Measurements from ENCODE around the gene CNTN1.

- TF ChIP-seq POLR2A (IDR thresholded peaks at IDR 0.05; ENCODE audit: low read depth) (no peak), POLR2AphosphoS5 (IDR thresholded peaks at IDR 0.05) (no peak)
- TF ChIP-seq, protein P1, sequence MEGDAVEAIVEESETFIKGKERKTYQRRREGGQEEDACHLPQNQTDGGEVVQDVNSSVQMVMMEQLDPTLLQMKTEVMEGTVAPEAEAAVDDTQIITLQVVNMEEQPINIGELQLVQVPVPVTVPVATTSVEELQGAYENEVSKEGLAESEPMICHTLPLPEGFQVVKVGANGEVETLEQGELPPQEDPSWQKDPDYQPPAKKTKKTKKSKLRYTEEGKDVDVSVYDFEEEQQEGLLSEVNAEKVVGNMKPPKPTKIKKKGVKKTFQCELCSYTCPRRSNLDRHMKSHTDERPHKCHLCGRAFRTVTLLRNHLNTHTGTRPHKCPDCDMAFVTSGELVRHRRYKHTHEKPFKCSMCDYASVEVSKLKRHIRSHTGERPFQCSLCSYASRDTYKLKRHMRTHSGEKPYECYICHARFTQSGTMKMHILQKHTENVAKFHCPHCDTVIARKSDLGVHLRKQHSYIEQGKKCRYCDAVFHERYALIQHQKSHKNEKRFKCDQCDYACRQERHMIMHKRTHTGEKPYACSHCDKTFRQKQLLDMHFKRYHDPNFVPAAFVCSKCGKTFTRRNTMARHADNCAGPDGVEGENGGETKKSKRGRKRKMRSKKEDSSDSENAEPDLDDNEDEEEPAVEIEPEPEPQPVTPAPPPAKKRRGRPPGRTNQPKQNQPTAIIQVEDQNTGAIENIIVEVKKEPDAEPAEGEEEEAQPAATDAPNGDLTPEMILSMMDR (IDR thresholded peaks at IDR 0.05): no peak
Observed at GRCh38 chr12:41108032-41108431, 415.8 kb downstream of the CNTN1 start.
